HEK293 (cell line): ENCODE measurements around the gene SELENOK.

Source experiments
- TRIM28 ChIP-seq: IDR thresholded peaks from 2 replicates; pipeline ENCODE4 v1.6.1; 2011; ENCODE audit warnings: low read length, control low read depth, borderline replicate concordance
- ZNF223 ChIP-seq: fragments of 450-650 bp; formaldehyde crosslinking; IDR thresholded peaks from 2 replicates; pipeline ENCODE4 v1.5.1; 2016; ENCODE audit warnings: missing biosample characterization, missing genetic modification characterization
- ZNF530 ChIP-seq: fragments of 450-650 bp; formaldehyde crosslinking; IDR thresholded peaks from 2 replicates; pipeline ENCODE4 v1.5.1; 2016; ENCODE audit warnings: low read depth, missing biosample characterization, missing genetic modification characterization
- ZNF558 ChIP-seq: fragments of 450-650 bp; formaldehyde crosslinking; IDR thresholded peaks from 2 replicates; pipeline ENCODE4 v1.5.1; 2016; ENCODE audit warnings: missing biosample characterization, missing genetic modification characterization
- TF ChIP-seq, protein P1 (sequence below): fragments of 450-650 bp; formaldehyde crosslinking; IDR thresholded peaks from 2 replicates; pipeline ENCODE4 v1.5.1; 2016; ENCODE audit warnings: missing biosample characterization, missing genetic modification characterization

DNA sequence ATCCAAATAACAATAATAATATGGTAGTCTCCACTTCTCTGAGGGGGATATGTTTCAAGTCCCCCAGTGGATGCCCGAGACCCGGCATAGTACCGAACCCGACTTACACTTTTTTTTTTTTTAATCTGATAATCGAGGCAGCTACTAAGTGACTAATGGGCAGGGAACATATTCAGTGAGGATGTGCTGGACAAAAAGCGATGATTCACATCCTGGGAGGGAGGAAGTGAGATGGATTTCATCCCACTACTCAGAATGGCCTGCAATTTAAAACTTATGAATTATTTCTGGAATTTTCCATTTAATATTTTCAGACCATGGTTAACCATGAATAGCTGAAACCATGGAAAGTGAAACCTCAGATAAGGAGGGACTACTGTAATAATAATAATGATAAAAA lies 49.5 kb upstream of the SELENOK start:
- TF ChIP-seq ZNF530 (tag by site-specific recombination) (no peak), ZNF223 (tag by site-specific recombination) (no peak), TRIM28 (no peak), ZNF558 (no peak)
- TF ChIP-seq, protein P1, sequence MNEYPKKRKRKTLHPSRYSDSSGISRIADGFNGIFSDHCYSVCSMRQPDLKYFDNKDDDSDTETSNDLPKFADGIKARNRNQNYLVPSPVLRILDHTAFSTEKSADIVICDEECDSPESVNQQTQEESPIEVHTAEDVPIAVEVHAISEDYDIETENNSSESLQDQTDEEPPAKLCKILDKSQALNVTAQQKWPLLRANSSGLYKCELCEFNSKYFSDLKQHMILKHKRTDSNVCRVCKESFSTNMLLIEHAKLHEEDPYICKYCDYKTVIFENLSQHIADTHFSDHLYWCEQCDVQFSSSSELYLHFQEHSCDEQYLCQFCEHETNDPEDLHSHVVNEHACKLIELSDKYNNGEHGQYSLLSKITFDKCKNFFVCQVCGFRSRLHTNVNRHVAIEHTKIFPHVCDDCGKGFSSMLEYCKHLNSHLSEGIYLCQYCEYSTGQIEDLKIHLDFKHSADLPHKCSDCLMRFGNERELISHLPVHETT (tag by site-specific recombination), result no peak
